Astrocyte of the cerebellum (primary cell): ENCODE results near the gene RFX4.

Source experiments
- DNase-seq: peaks from one replicate; pipeline ENCODE4 v3.0.0-alpha.2; 2011; ENCODE audit warnings: low read depth
- H3K4me3 ChIP-seq: 2 replicates; pipeline ENCODE4 v1.5.1; 2011; ENCODE audit warnings: mild to moderate bottlenecking, low read depth, low read length, moderate library complexity
- in situ Hi-C: cut with HindIII; loops from 2 replicates; pipeline ENCODE4 v1.10.0; 2017; ENCODE audit warnings: low sequenced_read_pairs
- TF ChIP-seq, protein P1 (sequence below): IDR thresholded peaks from 2 replicates; pipeline ENCODE4 v1.5.1; 2012; ENCODE audit warnings: low read length, low read depth, moderate library complexity, mild to moderate bottlenecking; ENCODE audit errors: missing control alignments

The RFX4 gene

DNA sequence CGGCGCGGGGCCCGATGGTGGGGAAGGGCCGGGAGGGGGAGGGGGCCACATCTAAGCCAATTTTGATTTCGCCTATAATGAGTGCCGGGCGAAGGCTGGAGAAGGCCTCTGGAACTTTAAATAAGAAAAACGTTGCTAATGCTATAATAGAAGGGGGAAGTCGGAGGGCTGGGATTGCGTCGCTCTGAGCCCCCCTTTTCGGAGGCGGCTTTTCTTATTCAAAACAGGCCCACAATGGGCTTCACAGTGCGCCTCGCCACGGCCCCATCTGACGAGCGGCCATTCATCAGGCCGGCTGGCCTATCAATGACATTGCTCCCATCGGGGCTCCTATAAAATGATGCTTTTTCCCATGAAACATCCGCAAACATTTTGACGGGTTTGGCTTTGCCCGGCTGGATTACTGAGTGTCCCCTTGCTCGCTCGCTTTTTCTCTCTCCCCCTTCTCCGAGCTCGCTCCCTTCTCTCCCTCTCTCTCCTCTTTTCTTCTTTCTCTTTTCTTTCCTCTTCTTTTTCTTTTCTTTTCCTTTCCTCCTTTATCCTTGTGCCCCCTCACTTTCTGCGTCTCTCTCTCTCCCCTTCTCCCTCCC, at the start of gene RFX4:
TSS of gene RFX4 (plus strand) at position 364 of the 590 bp plus-strand sequence. CDS start 317 bp downstream, outside the sequence.
- H3K4me3 ChIP-seq = peak within 1 kb of the TSS; percentile 24
- TF ChIP-seq, protein P1, sequence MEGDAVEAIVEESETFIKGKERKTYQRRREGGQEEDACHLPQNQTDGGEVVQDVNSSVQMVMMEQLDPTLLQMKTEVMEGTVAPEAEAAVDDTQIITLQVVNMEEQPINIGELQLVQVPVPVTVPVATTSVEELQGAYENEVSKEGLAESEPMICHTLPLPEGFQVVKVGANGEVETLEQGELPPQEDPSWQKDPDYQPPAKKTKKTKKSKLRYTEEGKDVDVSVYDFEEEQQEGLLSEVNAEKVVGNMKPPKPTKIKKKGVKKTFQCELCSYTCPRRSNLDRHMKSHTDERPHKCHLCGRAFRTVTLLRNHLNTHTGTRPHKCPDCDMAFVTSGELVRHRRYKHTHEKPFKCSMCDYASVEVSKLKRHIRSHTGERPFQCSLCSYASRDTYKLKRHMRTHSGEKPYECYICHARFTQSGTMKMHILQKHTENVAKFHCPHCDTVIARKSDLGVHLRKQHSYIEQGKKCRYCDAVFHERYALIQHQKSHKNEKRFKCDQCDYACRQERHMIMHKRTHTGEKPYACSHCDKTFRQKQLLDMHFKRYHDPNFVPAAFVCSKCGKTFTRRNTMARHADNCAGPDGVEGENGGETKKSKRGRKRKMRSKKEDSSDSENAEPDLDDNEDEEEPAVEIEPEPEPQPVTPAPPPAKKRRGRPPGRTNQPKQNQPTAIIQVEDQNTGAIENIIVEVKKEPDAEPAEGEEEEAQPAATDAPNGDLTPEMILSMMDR = no peak
- DNase-seq = no peak
- in situ Hi-C loops = no loop called here

DNA sequence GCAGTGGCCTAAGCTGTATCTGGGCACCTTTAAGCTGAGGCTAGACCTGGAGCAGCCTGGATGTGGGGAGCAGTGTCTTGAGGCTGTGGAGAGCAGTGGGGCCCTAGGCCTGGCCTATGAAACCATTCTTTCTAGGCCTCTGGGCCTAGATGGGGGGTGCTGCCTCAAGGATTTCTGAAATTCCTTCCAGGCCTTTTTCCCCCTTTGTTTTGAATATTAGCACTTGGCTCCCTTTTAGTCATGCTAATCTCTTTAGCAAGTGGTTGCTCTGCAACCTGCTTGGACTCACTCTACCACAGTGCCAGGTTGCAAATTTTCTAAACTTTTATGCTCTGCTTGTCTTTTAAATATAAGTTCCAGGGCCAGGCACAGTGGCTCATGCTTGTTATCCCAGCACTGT, 41.6 kb upstream of the RFX4 start:
- in situ Hi-C loops = no loop called here
- TF ChIP-seq, protein P1 = no peak
- no peak overlapping the region for H3K4me3 ChIP-seq
- no peak for DNase-seq

DNA sequence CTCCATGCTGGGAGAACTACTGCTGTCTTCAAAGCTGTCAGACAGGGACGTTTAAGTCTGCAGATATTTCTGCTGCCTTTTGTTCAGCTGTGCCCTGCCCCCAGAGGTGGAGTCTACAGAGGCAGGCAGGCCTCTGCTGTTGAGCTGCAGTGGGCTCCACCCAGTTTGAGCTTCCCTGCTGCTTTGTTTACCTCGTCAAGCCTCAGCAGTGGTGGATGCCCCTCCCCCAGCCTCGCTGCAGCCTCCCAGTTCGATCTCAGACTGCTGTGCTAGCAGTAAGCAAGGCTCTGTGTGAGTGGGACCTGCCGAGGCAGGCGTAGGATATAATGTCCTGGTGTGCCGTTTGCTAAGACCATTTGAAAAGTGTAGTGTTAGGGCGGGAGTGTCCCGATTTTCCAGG, 31.4 kb upstream of the RFX4 start:
- TF ChIP-seq, protein P1 = no peak
- in situ Hi-C loops = no loop called here

DNA sequence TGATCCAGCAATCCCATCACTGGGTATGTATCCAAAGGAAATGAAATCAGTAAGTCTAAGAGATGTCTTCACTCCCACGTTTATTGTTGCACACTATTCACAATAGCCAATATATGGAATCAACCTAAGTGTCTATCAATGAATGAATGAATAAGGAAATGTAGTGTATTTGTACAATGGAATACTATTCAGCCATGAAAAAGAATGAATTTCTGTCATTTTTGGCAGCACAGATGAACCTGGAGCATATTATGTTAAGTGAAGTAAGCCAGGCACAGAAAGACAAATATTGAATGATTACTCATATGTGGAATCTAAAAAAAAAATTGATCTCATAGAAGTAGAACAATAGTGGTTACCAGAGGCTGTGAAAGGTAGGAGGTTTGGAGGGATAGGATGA, 30.6 kb upstream of the RFX4 start:
- H3K4me3 ChIP-seq = no peak overlapping the region
- TF ChIP-seq, protein P1 = no peak
- in situ Hi-C loops = no loop called here
- DNase-seq = no peak

More for the DNA sequence above, 31.4 kb upstream of the RFX4 start:
- H3K4me3 ChIP-seq = no peak overlapping the region
- no peak for DNase-seq

DNA sequence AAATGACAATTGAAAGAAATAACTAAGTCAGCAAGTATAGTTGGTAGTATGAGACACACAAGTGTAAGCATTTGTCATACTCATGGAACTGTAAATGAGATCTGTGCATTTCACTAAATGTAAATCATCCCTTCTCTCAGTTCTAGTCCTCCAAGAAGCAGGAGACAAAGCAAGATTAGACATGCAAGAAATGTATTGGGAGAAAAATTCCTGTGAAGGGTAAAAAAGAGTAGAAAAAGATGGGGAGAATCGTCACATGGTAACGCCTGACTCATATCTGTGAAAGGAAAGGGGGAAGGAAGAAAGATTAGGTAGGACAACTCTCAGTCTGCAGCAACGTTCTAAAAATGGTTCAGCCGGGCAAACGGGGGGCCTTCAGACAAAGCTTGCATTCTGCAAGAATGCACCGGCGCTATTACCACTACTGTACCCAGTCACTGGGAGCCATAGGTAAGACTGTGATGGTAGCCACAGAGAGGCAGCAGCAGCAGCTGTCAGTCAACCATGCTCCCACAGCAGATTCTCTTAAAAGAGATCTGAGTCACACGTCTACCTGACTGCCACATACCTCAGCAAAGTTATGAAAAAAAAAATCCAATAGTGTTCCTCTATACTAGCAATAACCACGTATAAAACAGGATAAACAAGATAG, 18.0 kb upstream of the RFX4 start:
- in situ Hi-C loops = no loop called here
- H3K4me3 ChIP-seq = no peak overlapping the region
- no peak for DNase-seq
- TF ChIP-seq, protein P1 = no peak

DNA sequence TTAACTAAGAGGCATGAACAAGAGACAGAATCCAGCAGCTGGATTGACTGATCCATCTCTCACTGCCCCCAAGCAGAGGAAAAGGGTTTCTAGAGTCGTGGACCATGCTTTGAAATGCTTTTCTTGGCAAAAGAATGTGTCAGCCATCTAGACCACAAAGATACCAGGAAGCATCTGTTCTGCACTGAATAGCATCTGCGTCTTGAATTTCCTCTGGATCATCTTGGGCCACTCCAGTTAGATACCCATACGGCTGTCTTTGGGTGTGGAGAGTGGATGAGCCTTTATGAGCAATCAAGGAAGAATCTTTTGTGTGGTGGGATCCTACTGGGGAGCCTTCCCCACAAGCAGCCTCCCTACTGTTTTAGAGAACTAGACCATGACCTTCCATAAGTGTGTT, 16.0 kb upstream of the RFX4 start:
- TF ChIP-seq, protein P1 = no peak

More for the DNA sequence above, 16.0 kb upstream of the RFX4 start:
- DNase-seq = peak; percentile 62
- H3K4me3 ChIP-seq = no peak overlapping the region
- in situ Hi-C loops = no loop called here
